ENCODE results near the gene CTSF.

The CTSF gene

DNA sequence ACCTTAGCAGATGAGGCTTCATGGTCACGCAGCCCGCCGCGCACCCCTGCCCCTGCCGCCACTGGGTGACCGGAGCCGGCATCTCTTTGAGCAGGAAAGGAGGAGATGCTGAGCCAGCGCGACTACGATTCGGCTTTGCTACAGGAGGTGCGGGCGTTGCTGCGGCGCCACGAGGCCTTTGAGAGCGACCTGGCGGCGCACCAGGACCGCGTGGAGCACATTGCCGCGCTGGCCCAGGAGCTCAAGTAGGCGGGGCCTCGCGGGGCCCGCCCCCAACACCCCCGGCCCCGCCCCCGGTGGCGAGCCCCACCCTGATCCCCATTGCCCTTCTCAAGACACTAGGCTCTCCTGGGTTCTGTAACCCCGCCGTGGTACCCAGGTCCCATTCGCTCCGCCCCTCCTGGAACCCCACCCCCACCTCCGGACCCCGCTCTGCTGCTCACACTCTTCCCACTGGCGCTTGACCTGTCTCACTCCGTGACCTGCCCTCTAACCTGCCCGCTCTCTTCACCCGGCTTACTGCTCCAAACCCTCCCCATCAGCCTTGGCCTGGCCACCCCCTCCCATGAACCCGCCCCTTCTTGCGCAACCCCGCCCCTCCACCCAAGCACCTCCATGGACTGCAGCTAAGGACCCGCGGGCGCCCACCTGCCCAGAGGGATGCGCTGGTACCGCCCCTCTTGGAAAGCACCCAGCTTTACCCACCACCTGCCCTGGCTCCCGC is 9.1 kb downstream of the CTSF start:
- TF ChIP-seq, protein P1, sequence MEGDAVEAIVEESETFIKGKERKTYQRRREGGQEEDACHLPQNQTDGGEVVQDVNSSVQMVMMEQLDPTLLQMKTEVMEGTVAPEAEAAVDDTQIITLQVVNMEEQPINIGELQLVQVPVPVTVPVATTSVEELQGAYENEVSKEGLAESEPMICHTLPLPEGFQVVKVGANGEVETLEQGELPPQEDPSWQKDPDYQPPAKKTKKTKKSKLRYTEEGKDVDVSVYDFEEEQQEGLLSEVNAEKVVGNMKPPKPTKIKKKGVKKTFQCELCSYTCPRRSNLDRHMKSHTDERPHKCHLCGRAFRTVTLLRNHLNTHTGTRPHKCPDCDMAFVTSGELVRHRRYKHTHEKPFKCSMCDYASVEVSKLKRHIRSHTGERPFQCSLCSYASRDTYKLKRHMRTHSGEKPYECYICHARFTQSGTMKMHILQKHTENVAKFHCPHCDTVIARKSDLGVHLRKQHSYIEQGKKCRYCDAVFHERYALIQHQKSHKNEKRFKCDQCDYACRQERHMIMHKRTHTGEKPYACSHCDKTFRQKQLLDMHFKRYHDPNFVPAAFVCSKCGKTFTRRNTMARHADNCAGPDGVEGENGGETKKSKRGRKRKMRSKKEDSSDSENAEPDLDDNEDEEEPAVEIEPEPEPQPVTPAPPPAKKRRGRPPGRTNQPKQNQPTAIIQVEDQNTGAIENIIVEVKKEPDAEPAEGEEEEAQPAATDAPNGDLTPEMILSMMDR (IDR thresholded peaks at IDR 0.05; ENCODE audit: insufficient read depth, low read length) = no peak
- TF ChIP-seq GABPA (IDR thresholded peaks at IDR 0.05; ENCODE audit: low read depth) (no peak), SPI1 (IDR thresholded peaks at IDR 0.05; ENCODE audit: borderline replicate concordance, low read depth) (no peak), POLR2AphosphoS5 (IDR thresholded peaks at IDR 0.05; ENCODE audit: low read depth) (no peak)
- TF ChIP-seq, protein P2, sequence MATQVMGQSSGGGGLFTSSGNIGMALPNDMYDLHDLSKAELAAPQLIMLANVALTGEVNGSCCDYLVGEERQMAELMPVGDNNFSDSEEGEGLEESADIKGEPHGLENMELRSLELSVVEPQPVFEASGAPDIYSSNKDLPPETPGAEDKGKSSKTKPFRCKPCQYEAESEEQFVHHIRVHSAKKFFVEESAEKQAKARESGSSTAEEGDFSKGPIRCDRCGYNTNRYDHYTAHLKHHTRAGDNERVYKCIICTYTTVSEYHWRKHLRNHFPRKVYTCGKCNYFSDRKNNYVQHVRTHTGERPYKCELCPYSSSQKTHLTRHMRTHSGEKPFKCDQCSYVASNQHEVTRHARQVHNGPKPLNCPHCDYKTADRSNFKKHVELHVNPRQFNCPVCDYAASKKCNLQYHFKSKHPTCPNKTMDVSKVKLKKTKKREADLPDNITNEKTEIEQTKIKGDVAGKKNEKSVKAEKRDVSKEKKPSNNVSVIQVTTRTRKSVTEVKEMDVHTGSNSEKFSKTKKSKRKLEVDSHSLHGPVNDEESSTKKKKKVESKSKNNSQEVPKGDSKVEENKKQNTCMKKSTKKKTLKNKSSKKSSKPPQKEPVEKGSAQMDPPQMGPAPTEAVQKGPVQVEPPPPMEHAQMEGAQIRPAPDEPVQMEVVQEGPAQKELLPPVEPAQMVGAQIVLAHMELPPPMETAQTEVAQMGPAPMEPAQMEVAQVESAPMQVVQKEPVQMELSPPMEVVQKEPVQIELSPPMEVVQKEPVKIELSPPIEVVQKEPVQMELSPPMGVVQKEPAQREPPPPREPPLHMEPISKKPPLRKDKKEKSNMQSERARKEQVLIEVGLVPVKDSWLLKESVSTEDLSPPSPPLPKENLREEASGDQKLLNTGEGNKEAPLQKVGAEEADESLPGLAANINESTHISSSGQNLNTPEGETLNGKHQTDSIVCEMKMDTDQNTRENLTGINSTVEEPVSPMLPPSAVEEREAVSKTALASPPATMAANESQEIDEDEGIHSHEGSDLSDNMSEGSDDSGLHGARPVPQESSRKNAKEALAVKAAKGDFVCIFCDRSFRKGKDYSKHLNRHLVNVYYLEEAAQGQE (IDR thresholded peaks at IDR 0.05; ENCODE audit: insufficient replicate concordance, low read depth) = no peak
- Histone ChIP-seq H3K27me3 (ENCODE audit: insufficient read depth, poor library complexity, severe bottlenecking) (no peaks in the 10 kb centered on the region), H3K4me3 (replicated peaks; ENCODE audit: insufficient read depth, low read length) (no peak overlapping the region), H3K27ac (replicated peaks) (no peak overlapping the region)
- no peak for DNase-seq (ENCODE audit: low read depth in 1 of 2, low spot score in 1 of 2)

DNA sequence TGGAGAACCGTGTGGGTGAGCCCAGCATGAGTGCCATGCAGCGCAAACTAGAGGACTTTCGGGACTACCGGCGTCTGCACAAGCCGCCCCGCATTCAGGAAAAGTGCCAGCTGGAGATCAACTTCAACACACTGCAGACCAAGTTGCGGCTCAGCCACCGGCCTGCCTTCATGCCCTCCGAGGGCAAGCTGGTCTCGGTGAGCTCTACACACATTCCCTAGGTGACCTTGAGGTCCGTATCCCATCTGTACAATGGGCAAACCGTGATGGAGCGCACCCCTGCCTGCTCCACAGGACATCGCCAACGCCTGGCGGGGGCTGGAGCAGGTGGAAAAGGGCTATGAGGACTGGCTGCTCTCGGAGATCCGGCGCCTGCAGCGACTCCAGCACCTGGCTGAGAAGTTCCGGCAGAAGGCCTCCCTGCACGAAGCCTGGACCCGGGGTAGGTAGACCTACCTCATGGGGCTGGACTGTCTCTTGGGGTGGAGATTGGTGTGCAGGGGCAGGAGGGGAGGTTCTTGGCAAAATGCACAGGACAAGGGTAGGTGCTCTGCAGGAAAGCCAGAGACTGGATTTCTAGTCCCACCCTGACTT is 10.6 kb downstream of the CTSF start:
- TF ChIP-seq GABPA (IDR thresholded peaks at IDR 0.05; ENCODE audit: low read depth) (no peak), SPI1 (IDR thresholded peaks at IDR 0.05; ENCODE audit: borderline replicate concordance, low read depth) (no peak), POLR2AphosphoS5 (IDR thresholded peaks at IDR 0.05; ENCODE audit: low read depth) (no peak)
- TF ChIP-seq, protein P2 (IDR thresholded peaks at IDR 0.05; ENCODE audit: insufficient replicate concordance, low read depth) = no peak
- TF ChIP-seq, protein P1 (IDR thresholded peaks at IDR 0.05; ENCODE audit: insufficient read depth, low read length) = no peak
- no peak overlapping the region for H3K27ac ChIP-seq (replicated peaks)
- H3K4me3 ChIP-seq (replicated peaks; ENCODE audit: insufficient read depth, low read length) = no peak overlapping the region
- no peak for DNase-seq (ENCODE audit: low read depth in 1 of 2, low spot score in 1 of 2)
- no peaks in the 10 kb centered on the region for H3K27me3 ChIP-seq (ENCODE audit: insufficient read depth, poor library complexity, severe bottlenecking)

DNA sequence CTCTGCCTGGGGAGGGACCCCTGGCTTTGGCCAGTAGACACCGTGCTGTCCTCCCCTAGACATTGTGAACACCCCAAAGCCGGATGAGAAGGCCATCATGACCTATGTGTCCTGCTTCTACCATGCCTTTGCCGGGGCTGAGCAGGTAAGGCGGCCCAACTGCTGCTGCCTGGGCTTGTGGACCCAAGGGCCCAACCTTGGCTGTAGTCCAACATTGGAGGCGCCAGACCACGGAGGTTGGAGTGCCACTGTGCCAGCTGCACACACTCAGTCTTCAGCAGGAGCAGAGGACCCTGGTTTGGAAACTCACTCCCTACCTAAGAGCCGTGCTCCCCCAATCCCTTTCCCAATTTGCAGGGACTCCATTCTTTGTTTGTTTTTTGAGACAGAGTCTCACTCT is 12.3 kb downstream of the CTSF start:
- Histone ChIP-seq H3K4me3 (replicated peaks; ENCODE audit: insufficient read depth, low read length) (no peak overlapping the region), H3K27ac (replicated peaks) (no peak overlapping the region), H3K27me3 (ENCODE audit: insufficient read depth, poor library complexity, severe bottlenecking) (no peaks in the 10 kb centered on the region)
- TF ChIP-seq, protein P1 (IDR thresholded peaks at IDR 0.05; ENCODE audit: insufficient read depth, low read length) = no peak
- TF ChIP-seq POLR2AphosphoS5 (IDR thresholded peaks at IDR 0.05; ENCODE audit: low read depth) (no peak), SPI1 (IDR thresholded peaks at IDR 0.05; ENCODE audit: borderline replicate concordance, low read depth) (no peak), GABPA (IDR thresholded peaks at IDR 0.05; ENCODE audit: low read depth) (no peak)
- TF ChIP-seq, protein P2 (IDR thresholded peaks at IDR 0.05; ENCODE audit: insufficient replicate concordance, low read depth) = no peak
- DNase-seq (ENCODE audit: low read depth in 1 of 2, low spot score in 1 of 2) = no peak

All from HL-60 (cell line).